GM11168 (cell line): ENCODE results near the gene SYS1.

Experiments used
- in situ Hi-C: fragments of 300-500 bp; cut with MboI; formaldehyde crosslinking; loops from one replicate; pipeline ENCODE4 v1.12.0; 2022; ENCODE audit warnings: low sequenced_read_pairs; ENCODE audit not compliant: unreplicated experiment

The SYS1 gene

DNA sequence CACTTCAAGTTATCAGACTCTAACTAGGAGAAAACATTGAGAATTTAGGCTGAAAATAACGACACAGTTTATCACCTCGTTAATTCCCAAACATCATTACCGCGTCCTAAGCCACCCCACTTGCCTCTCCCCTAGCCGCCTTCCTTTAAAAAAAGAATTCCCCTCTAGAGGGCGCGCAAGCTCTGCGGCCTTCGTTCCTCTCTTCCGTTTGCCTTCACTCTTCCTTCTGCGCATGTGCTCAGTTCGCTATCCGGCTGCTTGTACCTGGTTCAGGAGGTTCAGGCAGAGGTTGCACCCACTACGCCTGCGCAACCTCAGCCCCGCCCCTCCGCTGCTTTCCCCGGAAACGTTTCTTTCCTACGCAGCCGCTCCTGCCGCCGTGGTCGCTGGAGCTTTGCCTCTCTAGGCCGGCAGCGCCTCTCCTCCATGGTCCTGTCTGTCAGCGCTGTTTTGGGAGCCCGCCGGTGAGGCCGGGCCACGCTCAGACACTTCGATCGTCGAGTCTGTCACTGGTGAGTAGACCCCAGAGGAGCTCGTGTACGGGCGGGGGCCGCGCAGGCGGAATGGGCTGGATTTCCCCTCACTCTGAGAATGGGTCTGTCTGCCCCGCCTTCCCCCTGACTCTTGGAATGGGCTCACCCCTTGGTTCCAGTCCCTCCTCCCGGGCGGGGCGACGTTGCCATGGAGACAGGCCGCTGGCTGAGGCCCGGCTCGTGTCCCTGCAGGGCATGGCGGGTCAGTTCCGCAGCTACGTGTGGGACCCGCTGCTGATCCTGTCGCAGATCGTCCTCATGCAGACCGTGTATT is at the start of gene SYS1:
SYS1 (plus strand) TSS at position 353 of the 807 bp plus-strand sequence; CDS start at position 729, 376 bp downstream.
- in situ Hi-C loops: loop anchor here (25.0 kb wide), 1 partner anchor 399 kb away; no protein-coding TSS in a partner anchor

DNA sequence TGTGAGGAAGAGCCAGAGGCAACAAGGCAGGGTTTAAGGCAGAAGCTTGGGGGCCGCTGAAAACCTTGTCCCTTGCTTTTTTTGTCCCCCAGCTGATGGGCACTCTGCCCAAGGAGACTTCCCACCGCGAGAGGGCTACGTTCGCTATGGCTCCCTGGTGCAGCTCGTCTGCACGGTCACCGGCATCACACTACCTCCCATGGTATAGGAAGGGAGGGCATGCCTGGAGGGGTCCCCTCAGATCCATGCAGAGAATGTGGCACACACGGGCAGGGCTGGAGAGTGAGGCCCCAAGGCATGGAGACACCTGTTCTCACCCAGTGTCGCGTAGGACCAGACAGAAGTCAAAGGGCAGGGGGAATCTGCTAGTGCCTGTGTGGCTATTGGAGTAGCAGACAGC is 49.0 kb upstream of the SYS1 start:
- in situ Hi-C loops: no loop called here

DNA sequence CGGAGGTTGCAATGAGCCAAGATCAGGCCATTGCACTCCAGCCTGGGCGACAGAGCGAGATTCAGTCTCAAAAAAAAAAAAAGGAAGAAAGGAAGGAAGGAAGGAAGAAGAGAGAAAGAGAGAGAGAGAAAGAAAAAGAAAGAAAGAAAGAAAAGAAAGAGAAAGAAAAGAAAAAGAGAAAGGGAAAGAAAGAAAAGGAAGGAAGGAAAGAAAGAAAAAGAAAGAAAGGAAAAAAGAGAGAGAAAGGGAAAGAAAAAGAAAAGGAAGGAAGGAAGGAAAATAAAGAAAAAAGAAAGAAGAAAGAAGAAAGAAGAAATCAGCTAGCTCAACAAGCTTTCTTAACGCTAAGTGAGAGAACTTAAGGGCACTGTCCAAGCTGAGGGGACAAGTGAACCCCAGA is 47.3 kb upstream of the SYS1 start:
- in situ Hi-C loops: no loop called here

DNA sequence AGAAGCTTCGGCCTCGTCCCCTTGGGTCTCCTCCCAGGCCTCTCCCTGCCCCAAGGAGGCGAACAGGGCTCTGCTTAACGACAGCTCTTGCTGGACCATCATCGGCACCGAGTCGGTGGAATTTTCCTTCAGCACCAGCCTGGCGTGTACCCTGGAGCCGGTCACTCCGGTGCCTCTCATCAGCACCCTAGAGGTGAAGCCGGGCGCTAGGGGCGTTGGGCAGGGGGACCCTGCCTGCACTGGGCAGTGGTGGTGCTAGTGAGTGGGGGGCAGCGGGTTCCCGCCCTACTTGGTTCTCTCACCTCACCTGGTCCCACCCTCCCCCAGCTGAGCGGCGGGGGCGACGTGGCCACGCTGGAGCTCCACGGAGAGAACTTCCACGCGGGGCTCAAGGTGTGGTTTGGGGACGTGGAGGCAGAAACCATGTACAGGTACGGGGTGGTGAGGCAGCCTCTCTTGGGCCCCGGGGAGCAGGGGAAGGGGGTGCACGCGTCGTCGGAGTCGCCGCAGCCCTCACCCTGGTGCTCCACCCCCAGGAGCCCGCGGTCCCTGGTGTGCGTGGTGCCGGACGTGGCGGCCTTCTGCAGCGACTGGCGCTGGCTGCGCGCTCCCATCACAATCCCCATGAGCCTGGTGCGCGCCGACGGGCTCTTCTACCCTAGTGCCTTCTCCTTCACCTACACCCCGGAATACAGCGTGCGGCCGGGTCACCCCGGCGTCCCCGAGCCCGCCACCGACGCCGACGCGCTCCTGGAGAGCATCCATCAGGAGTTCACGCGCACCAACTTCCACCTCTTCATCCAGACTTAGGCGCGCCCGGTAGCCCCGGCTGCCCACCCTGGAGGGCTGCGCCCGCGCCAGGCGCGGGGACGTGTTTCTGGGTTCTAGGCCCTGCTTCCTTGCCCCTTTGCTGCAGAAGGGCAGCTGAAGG is 46.5 kb upstream of the SYS1 start:
- in situ Hi-C loops: no loop called here

DNA sequence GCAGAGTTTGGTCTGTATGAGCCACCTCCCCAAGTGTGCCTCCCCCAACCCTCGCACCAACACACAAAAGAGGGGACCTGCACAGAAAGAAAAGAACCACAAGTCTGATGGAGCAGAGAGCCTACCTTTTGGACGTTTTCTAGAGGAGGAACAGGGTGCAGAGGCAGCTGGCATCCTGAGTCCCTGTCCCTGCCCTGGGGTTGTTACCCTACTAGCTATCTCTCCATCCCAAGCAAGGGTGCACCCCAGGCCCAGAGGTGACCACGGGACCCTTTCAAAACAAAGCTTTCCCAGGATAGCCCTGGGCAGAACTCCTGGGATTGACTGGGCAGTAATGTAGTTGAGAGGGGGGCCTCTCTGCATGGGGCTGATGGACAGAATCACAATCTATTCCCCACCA is 45.1 kb upstream of the SYS1 start:
- in situ Hi-C loops: no loop called here

DNA sequence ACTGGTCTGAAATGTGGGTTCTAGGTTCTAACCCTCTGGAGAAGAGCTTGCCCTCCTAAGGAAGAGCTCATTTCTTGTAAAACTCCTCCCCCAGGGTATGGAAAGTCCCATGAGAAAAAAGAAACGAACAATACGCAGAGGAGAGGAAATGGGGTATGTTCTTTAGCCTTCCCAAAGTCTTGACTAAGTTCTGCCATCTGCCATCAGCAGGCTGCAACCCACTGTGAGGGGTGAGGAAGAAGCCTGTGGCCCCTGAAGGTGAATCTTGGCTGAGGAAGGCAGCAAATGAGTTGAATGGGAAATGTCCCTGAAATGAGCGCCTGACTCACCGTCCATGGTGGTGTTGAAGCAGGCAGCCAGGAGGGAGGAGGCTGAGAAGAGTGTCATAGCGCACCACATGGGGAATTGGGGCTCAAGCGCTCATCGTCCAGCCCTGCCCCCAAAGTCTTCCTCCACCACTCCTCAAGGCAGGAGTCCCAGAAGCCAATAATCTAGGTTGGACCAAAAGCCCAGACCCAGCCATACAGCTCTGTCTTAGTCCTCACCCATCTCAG is 44.5 kb upstream of the SYS1 start:
- in situ Hi-C loops: no loop called here

DNA sequence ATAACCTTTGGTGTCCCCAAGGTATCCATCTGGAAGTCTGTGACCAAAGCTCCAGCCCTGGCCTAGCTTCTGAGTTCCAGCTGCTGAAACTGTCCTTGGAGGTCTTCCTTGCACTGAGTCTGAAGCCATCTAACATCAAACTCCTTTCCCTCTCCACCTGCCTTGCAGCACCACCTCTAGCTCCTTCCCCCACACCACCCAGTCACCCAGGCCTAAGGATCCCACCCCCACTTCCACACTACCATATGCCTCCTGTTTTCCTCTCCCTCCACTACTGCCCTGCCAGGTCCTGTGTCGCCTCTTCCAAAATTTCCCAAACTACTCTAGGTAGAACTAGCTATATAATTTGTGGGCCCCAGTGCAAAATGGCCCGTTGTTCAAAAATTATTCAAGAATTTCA is 44.0 kb upstream of the SYS1 start:
- in situ Hi-C loops: no loop called here

DNA sequence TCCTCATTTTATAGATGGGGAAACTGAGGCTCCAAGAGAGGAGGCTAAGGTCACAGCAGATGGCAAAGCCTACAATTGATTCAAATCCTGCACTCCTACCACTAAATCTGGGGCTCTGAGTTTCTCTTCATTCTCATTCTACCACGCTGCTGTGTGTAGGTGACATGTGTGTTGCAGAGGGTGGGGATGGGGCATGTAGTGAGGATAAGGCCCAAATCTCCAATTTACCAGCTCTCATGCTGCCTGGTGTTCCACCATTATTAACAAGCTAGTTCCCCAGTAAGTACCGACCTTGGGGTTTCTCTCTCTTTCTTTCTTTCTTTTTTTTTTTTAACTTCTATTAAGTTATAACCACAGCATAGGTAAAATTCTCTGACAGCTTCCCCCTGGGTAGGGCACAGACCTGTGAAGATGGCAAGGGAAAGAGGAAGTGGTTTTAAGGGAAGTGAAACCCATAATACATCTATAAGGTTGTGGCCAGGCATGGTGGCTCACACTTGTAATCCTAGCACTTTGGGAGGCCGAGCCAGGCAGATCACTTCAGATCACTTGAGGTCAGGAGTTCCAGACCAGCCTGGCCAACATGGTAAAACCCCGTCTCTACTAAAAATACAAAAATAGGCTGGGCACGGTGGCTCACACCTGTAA is 41.9 kb upstream of the SYS1 start:
- in situ Hi-C loops: no loop called here

- in situ Hi-C loops: no loop called here
These were observed 40.0 kb upstream of the SYS1 start for GRCh38 chr20:45322952-45323383.

DNA sequence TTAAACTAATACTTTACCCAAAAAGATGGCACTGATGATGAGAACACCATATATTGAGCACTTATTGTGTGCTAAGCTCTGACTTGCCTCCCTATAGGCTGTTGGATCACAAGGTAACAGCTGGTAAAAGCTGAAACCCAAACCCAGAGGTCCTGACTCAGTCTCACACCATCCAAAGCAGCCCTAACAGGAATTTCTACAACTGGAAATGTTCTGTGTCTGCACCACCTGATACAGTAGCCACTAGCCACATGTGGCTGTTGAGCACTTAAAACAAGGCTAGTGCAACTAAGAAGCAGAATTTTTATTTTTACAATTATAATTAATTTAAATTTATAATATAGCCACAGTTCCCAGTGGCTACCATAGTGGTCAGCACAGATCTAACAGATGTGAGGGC is 39.2 kb upstream of the SYS1 start:
- in situ Hi-C loops: no loop called here

DNA sequence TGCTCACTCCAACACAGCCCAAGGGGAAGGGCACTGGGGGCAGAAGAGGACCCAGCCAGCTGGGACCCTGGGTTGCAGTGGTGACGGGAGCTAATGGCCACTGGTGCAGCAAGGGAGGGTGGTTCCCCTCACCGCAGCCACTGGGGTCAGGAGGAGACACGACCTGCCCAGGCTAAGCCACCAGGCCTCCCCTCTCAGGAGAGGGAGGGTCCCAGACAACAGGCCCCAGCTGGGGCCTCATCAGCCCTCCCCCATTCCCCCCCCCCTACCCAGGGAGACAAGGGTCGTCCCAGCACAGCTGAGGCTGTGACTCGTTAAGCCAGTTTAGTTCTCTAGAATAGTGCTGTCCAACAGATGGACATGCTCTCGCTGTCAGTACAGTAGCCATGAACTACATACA is 37.6 kb upstream of the SYS1 start:
- in situ Hi-C loops: no loop called here

DNA sequence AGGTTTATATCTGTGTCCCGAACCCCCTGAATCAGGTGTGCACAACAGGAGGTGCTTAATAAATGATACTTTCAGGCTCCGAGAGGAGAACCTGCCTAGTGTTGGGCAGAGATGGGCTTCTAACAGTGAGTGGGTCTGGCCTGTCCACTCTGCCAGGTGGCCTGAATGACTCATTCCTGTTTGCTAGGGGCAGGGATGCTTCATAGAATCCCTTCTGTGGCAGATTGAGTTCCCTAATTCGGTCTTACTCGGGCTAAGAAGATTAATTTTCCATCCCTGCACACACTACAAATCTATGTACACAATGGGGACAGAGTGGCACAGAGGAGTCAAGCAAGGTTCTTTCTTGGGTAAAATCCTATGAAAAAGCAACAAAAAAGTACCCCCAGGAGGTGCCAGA is 34.5 kb upstream of the SYS1 start:
- in situ Hi-C loops: no loop called here

DNA sequence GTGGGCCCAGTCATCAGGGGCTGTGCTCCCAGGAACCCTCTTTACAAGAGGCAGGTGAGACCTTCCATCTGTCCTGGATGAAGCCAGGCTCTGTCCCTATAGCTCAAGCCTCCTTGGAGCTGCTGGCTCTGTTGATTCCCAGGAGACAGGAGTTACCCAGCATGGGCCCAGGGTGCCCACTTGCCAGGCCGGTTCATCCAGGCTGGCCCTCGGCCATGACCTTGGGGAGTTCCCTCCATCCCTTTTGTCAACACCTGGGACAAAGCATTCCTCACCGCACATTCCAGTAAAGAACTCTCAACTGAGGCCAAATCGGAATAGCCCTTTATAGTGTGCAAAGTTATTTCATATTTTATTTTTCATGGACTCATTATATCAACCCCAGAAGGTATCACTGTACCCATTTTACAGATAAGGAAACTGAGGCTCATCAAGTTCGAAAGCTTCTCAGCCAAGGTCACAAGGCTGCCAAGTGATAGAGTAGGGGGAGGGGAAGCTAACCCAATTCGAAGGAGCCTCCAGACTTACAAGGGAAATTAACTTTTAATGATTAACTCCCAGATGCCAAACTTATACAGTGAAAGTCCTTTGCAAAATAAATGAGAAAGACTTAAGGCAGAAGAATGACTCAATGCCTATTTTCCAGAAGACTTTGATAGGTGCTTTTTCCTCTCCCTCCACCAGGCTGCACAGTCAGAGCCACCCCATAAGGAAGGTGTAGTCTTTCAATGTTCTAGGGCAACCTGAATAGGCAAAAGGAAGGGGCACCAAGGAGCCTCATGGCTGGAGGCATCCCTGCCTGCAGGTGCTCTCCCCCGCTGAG is 33.2 kb upstream of the SYS1 start:
- in situ Hi-C loops: no loop called here

DNA sequence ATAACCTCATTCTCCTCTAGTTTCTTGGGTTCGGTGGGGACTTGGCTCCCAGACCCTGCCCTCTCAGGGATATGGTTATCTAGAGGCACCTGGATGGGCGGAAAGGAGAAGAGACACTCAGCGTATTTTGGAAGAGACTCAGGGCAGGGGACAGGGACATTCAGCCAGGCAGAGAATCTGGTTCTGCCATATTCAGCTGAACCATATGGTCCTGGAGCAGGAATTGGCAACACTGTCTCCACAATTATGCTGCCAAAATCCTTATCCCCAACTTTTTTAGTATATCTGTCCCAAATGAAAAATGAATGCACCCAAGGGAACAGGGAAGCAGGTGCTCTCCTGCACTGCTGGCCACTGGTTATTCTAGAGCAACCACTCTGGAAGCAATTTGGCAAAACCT is 32.5 kb upstream of the SYS1 start:
- in situ Hi-C loops: no loop called here

GRCh38 chr20:45336530-45337366 is 26.2 kb upstream of the SYS1 start:
- in situ Hi-C loops: no loop called here

GRCh38 chr20:45337367-45338120 is 25.4 kb upstream of the SYS1 start:
- in situ Hi-C loops: no loop called here

DNA sequence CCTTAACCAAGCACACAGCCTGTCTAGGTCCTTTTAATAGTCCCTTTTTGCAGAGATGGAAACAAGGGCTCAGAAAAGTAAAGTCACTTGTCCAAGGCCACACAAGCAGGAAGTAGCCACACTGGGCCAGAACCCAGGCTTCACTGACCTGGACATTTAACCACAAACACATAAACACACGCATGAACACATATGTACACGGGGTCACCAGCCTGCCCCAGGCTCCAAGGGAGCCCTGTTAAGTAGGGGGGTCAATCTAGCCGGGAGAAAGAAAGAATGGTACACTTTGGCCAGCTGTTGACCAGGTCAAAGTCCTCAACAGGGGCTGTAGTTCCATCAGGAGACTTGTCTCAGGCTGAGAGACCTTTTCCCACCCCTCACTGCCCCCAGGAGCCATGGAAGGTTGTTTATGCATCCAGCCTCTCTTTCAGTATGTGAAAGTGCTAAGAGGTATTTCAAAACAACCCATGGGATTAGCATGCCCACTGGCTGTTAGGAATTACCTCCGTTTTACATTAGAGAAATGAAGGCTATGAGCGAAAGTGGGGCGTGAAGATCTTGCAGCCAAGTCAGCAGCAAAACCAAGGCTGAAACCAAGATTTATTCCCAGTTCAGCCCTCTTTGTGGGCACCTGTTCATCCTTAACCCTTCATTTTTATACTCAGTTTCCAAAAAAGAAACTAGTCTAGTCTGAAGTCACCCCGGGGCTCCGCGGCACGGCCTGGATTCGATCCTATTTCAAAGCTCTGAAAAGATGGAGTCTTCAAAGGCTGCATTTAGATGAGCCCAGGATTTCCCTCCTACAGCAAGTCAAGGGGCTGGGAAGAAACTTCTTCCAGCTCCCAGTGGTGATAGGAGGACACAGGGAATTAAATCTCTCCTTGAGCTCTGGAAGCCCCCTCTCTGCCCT is 24.6 kb upstream of the SYS1 start:
- in situ Hi-C loops: no loop called here
